Loucy (cell line): ENCODE results near the gene DOK6.

Experiments
- H2AFZ ChIP-seq: fragments of 200-600 bp; sonication (generic); 2 replicates; pipeline ENCODE4 v1.6.0; 2016; ENCODE audit warnings: antibody characterized with exemption, mild to moderate bottlenecking, low read length, moderate library complexity
- H3F3A ChIP-seq: fragments of 200-600 bp; 2 replicates; pipeline ENCODE4 v1.6.0; 2016; ENCODE audit warnings: antibody characterized with exemption, low read depth, mild to moderate bottlenecking
- H3K27me3 ChIP-seq: fragments of 200-600 bp; sonication (generic); 2 replicates; pipeline ENCODE4 v1.6.1; 2014; ENCODE audit warnings: low read length, mild to moderate bottlenecking; ENCODE audit not compliant: insufficient read depth, poor library complexity, severe bottlenecking
- H3K36me3 ChIP-seq: fragments of 200-600 bp; sonication (generic); 2 replicates; pipeline ENCODE4 v1.6.1; 2016; ENCODE audit warnings: low read length; ENCODE audit not compliant: insufficient read depth
- H3K4me1 ChIP-seq: fragments of 200-600 bp; sonication (generic); 2 replicates; pipeline ENCODE4 v1.5.1; 2014; ENCODE audit warnings: low read length, mild to moderate bottlenecking; ENCODE audit not compliant: insufficient read depth, poor library complexity, severe bottlenecking
- H3K4me2 ChIP-seq: fragments of 200-600 bp; sonication (generic); 2 replicates; pipeline ENCODE4 v1.6.0; 2014; ENCODE audit warnings: antibody characterized with exemption, low read length, low read depth, mild to moderate bottlenecking; ENCODE audit not compliant: poor library complexity, severe bottlenecking
- H3K4me3 ChIP-seq: fragments of 200-600 bp; sonication (generic); 2 replicates; pipeline ENCODE4 v1.5.1; 2014; ENCODE audit warnings: low read length, mild to moderate bottlenecking, mixed read lengths; ENCODE audit not compliant: poor library complexity, severe bottlenecking
- H3K79me2 ChIP-seq: fragments of 200-600 bp; sonication (generic); 2 replicates; pipeline ENCODE4 v1.6.1; 2014; ENCODE audit warnings: low read length; ENCODE audit not compliant: insufficient read depth
- H3K9ac ChIP-seq: fragments of 200-600 bp; sonication (generic); 2 replicates; pipeline ENCODE4 v1.6.0; 2014; ENCODE audit warnings: mild to moderate bottlenecking, low read depth, low read length, moderate library complexity; ENCODE audit not compliant: poor library complexity, severe bottlenecking
- H3K9me2 ChIP-seq: fragments of 200-600 bp; sonication (generic); replicated peaks from 2 replicates; pipeline ENCODE4 v1.6.1; 2016; ENCODE audit warnings: low read depth, low read length, mixed read lengths
- H3K9me3 ChIP-seq: fragments of 200-600 bp; sonication (generic); 2 replicates; pipeline ENCODE4 v1.6.1; 2014; ENCODE audit warnings: mild to moderate bottlenecking, antibody characterized with exemption, low read length, low read depth; ENCODE audit not compliant: insufficient read depth
- H4K20me1 ChIP-seq: fragments of 200-600 bp; sonication (generic); 2 replicates; pipeline ENCODE4 v1.6.0; 2014; ENCODE audit warnings: antibody characterized with exemption, low read length, mild to moderate bottlenecking; ENCODE audit not compliant: insufficient read depth, poor library complexity, severe bottlenecking
- EZH2phosphoT487 ChIP-seq: fragments of 200-600 bp; IDR thresholded peaks from 2 replicates; pipeline ENCODE4 v1.6.1; 2018; ENCODE audit warnings: antibody characterized with exemption, mild to moderate bottlenecking, moderate library complexity, borderline replicate concordance
- TF ChIP-seq, protein P1 (sequence below): fragments of 200-600 bp; sonication (generic); conservative IDR thresholded peaks from 2 replicates; pipeline ENCODE4 v1.5.1; 2014; ENCODE audit warnings: mild to moderate bottlenecking, antibody characterized with exemption, low read length

The DOK6 gene

GRCh38 chr18:69401226-69401971, 711 bp downstream of the DOK6 start:
- Histone ChIP-seq H3K79me2 (no peaks in the 10 kb centered on the region), H3F3A (no peaks in the 10 kb centered on the region), H3K9me2 (no peaks in the 10 kb centered on the region), H3K9ac (no peak overlapping the region), H3K4me3 (no peak overlapping the region), H3K36me3 (no peaks in the 10 kb centered on the region), H2AFZ (no peak overlapping the region), H3K9me3 (no peaks in the 10 kb centered on the region), H3K4me2 (no peak overlapping the region), H3K4me1 (no peaks in the 10 kb centered on the region), H4K20me1 (no peaks in the 10 kb centered on the region), H3K27me3 (no peaks in the 10 kb centered on the region)
- TF ChIP-seq EZH2phosphoT487, result no peak
- TF ChIP-seq, protein P1, sequence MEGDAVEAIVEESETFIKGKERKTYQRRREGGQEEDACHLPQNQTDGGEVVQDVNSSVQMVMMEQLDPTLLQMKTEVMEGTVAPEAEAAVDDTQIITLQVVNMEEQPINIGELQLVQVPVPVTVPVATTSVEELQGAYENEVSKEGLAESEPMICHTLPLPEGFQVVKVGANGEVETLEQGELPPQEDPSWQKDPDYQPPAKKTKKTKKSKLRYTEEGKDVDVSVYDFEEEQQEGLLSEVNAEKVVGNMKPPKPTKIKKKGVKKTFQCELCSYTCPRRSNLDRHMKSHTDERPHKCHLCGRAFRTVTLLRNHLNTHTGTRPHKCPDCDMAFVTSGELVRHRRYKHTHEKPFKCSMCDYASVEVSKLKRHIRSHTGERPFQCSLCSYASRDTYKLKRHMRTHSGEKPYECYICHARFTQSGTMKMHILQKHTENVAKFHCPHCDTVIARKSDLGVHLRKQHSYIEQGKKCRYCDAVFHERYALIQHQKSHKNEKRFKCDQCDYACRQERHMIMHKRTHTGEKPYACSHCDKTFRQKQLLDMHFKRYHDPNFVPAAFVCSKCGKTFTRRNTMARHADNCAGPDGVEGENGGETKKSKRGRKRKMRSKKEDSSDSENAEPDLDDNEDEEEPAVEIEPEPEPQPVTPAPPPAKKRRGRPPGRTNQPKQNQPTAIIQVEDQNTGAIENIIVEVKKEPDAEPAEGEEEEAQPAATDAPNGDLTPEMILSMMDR, result no peak

- H3K4me2 ChIP-seq, result no peak overlapping the region
- H2AFZ ChIP-seq, result no peak overlapping the region
- H4K20me1 ChIP-seq, result no peaks in the 10 kb centered on the region
- no peak overlapping the region for H3K9ac ChIP-seq
- no peaks in the 10 kb centered on the region for H3K9me2 ChIP-seq
- no peaks in the 10 kb centered on the region for H3K4me1 ChIP-seq
- H3K4me3 ChIP-seq, result no peak overlapping the region
- no peaks in the 10 kb centered on the region for H3K9me3 ChIP-seq
- H3K27me3 ChIP-seq, result no peaks in the 10 kb centered on the region
- no peak for TF ChIP-seq EZH2phosphoT487
- TF ChIP-seq, protein P1, result no peak
- H3F3A ChIP-seq, result no peaks in the 10 kb centered on the region
- no peaks in the 10 kb centered on the region for H3K79me2 ChIP-seq
- H3K36me3 ChIP-seq, result no peaks in the 10 kb centered on the region
These were observed 1.4 kb downstream of the DOK6 start for GRCh38 chr18:69401972-69402532.

GRCh38 chr18:69402533-69402989, 1.9 kb downstream of the DOK6 start:
- Histone ChIP-seq H3K9me3 (no peaks in the 10 kb centered on the region), H4K20me1 (no peaks in the 10 kb centered on the region), H3F3A (no peaks in the 10 kb centered on the region), H3K36me3 (no peaks in the 10 kb centered on the region), H2AFZ (no peak overlapping the region), H3K27me3 (no peaks in the 10 kb centered on the region), H3K4me3 (no peak overlapping the region), H3K4me1 (no peaks in the 10 kb centered on the region), H3K4me2 (no peak overlapping the region), H3K9me2 (no peaks in the 10 kb centered on the region), H3K9ac (no peak overlapping the region), H3K79me2 (no peaks in the 10 kb centered on the region)
- TF ChIP-seq, protein P1, result no peak
- no peak for TF ChIP-seq EZH2phosphoT487
